OCI-LY7 (cell line): Measurements from ENCODE around the gene ABHD18.

Source experiments
- CTCF ChIP-seq: fragments of 200-600 bp; sonication (generic); conservative IDR thresholded peaks from 2 replicates; pipeline ENCODE4 v1.5.1; 2014; ENCODE audit warnings: mild to moderate bottlenecking, antibody characterized with exemption, low read length, moderate library complexity, mixed read lengths
- EZH2phosphoT487 ChIP-seq: fragments of 200-600 bp; sonication (generic); IDR thresholded peaks from 2 replicates; pipeline ENCODE4 v1.6.1; 2018; ENCODE audit warnings: low read depth, borderline replicate concordance, mild to moderate bottlenecking, mixed run types, antibody characterized with exemption, low read length, moderate library complexity, mixed read lengths

GRCh38 chr4:127993151-127993550, 27.9 kb downstream of the ABHD18 start:
- TF ChIP-seq CTCF = no peak
- no peak for TF ChIP-seq EZH2phosphoT487
